ENCODE measurements around the gene SENP1. TPM values are rescaled to one million over a fixed set of nuclear protein-coding genes. Genes with fewer than 3 reads are reported as not detected.
"Not testable (repeated sequence)": the region's sequence is repeated elsewhere in the genome, so short reads cannot be mapped to it uniquely, and the experiment has no call there.

SENP1 gene
- total RNA-seq, 1 experiment from 2014 or later: 24.5 TPM

GRCh38 chr12:48125985-48126384, 20.1 kb upstream of the SENP1 start:
- Mint-ChIP-seq H3K27me3 (ENCODE audit: insufficient read depth, unreplicated experiment) (no peaks in the 10 kb centered on the region), H3K36me3 (ENCODE audit: insufficient read depth, unreplicated experiment) (peaks cover 82% of the 10 kb centered on the region), H3K4me1 (ENCODE audit: insufficient read depth, unreplicated experiment) (peaks cover 17% of the 10 kb centered on the region), H3K4me3 (ENCODE audit: unreplicated experiment) (no peak overlapping the region), H3K27ac (ENCODE audit: low read depth, unreplicated experiment) (no peak overlapping the region), H3K9me3 (ENCODE audit: unreplicated experiment) (no peaks in the 10 kb centered on the region)
- no TSS peak for BruUV-seq (replicated peaks)
- intact Hi-C loops (cut with micrococcal nuclease): no loop called here
- no peak for DNase-seq (ENCODE audit: unreplicated experiment)
- ChIA-PET CTCF (interaction anchor here (0.9 to 1.2 kb wide), 2 partner anchors 40 to 176 kb away, joined by 3 to 4 read pairs; no protein-coding TSS in a partner anchor), POLR2A (interaction anchor here (1.2 kb wide), 1 partner anchor 9 kb away, joined by 4 read pairs; no protein-coding TSS in a partner anchor)
- no peak for TF ChIP-seq CTCF (IDR thresholded peaks at IDR 0.05; ENCODE audit: unreplicated experiment)

DNA sequence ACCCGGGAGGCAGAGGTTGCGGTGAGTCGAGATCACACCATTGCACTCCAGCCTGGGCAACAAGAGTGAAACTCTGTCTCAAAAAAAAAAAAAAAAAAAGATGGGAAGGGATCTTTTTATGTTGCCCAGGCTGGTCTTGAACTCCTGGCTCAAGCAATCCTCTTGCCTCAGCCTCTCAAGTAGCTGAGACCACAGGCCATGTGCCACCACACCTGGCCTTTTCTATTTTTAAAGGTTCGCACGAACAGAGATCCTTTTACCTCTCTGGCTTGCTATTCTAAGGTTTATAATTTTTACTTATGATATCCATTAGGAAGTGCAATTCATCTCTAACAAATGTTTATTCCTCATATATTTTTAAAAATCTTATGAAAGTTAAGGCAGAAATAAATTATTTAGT, 19.7 kb upstream of the SENP1 start:
- H3K4me1 Mint-ChIP-seq (ENCODE audit: insufficient read depth, unreplicated experiment): peaks cover 18% of the 10 kb centered on the region
- intact Hi-C loops (cut with micrococcal nuclease): not testable (repeated sequence)
- CTCF ChIA-PET: interaction anchor here (0.6 to 0.9 kb wide), 2 partner anchors 176 to 226 kb away, joined by 3 read pairs; no protein-coding TSS in a partner anchor

DNA sequence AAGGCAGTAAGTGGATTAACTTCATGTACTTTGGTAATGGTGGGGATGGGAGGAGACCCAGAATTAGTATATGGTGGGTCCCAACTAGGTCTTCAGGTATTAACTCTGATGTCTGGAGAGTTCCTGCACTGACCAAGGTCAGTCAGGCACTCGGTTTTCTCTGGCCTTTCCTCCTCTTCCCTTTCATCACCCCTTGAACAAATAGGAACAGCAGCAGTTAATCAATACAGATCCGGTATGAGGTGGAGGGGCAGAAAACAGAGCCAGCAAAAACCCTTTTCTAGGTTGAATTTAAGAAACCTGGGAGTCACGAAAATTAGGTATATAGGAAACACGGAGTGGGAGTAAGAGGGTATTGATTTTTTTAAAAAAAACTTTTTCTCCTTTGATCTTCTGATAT, 17.3 kb upstream of the SENP1 start:
- no peak for TF ChIP-seq CTCF (IDR thresholded peaks at IDR 0.05; ENCODE audit: unreplicated experiment)
- ChIA-PET POLR2A (interaction anchor here (0.8 kb wide), 1 partner anchor 16 kb away, joined by 4 read pairs; no protein-coding TSS in a partner anchor), CTCF (no interaction called here)
- H3K36me3 Mint-ChIP-seq (ENCODE audit: insufficient read depth, unreplicated experiment): peaks cover 58% of the 10 kb centered on the region
- no peak overlapping the region for H3K27ac Mint-ChIP-seq (ENCODE audit: low read depth, unreplicated experiment)
- no TSS peak for BruUV-seq (replicated peaks)
- no peak overlapping the region for H3K4me3 Mint-ChIP-seq (ENCODE audit: unreplicated experiment)
- intact Hi-C loops (cut with micrococcal nuclease): no loop called here
- DNase-seq (ENCODE audit: unreplicated experiment): no peak
- H3K9me3 Mint-ChIP-seq (ENCODE audit: unreplicated experiment): no peaks in the 10 kb centered on the region
- peaks cover 26% of the 10 kb centered on the region for H3K4me1 Mint-ChIP-seq (ENCODE audit: insufficient read depth, unreplicated experiment)
- H3K27me3 Mint-ChIP-seq (ENCODE audit: insufficient read depth, unreplicated experiment): no peaks in the 10 kb centered on the region

More for the DNA sequence above, 19.7 kb upstream of the SENP1 start:
- not testable (repeated sequence) for H3K27ac Mint-ChIP-seq (ENCODE audit: low read depth, unreplicated experiment); H3K4me3 Mint-ChIP-seq (ENCODE audit: unreplicated experiment); H3K9me3 Mint-ChIP-seq (ENCODE audit: unreplicated experiment); DNase-seq (ENCODE audit: unreplicated experiment); BruUV-seq (replicated peaks); H3K27me3 Mint-ChIP-seq (ENCODE audit: insufficient read depth, unreplicated experiment)
- POLR2A ChIA-PET: interaction anchor here (1.2 kb wide), 1 partner anchor 10 kb away, joined by 4 read pairs; no protein-coding TSS in a partner anchor
- H3K36me3 Mint-ChIP-seq (ENCODE audit: insufficient read depth, unreplicated experiment): peaks cover 82% of the 10 kb centered on the region

DNA sequence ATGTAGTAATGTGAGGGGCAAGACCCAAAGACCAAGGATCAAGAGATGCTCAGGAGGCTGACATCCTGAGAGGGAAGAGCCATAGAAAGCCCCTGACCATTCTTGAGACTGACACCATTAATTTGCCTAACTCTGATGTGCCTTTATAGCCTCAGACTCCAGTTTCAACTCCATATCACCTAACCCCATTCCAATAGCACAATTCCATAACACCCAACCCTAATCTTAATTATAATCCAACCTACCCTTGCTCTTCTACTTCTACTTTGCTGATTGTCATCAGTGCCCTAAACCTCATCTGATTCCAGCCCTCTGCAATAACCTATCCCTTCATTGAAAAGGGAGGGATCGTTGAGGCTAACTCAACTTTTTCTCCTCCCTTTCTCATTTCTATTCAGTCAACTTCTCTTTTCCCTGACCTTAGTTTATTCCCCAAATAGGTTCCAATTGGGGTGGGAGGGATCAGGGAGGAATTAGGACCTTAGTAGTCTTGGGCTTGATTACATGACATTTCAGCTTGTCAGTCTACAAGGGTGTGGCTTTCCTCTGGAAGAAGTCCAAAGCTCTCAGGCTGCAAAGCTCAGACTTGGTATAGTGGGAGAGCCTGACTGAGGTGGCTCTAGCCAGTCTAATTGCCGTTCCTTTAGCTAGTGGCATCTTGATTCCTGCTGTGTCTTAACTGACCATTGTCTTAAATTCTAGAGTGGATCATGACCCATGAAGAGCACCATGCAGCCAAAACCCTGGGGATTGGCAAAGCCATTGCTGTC, 16.4 kb upstream of the SENP1 start:
- BruUV-seq (replicated peaks): no TSS peak
- peaks cover 49% of the 10 kb centered on the region for H3K36me3 Mint-ChIP-seq (ENCODE audit: insufficient read depth, unreplicated experiment)
- peaks cover 26% of the 10 kb centered on the region for H3K4me1 Mint-ChIP-seq (ENCODE audit: insufficient read depth, unreplicated experiment)
- H3K27me3 Mint-ChIP-seq (ENCODE audit: insufficient read depth, unreplicated experiment): peaks cover 2% of the 10 kb centered on the region
- peak; percentile 19 for DNase-seq (ENCODE audit: unreplicated experiment)
- H3K27ac Mint-ChIP-seq (ENCODE audit: low read depth, unreplicated experiment): no peak overlapping the region
- no peaks in the 10 kb centered on the region for H3K9me3 Mint-ChIP-seq (ENCODE audit: unreplicated experiment)
- ChIA-PET POLR2A (interaction anchor here (0.8 to 1.1 kb wide), 4 partner anchors 15 to 82 kb away, joined by 3 to 4 read pairs (median 3); partner anchors contain the start of gene SENP1), CTCF (no interaction called here)
- no peak for TF ChIP-seq CTCF (IDR thresholded peaks at IDR 0.05; ENCODE audit: unreplicated experiment)
- no peak overlapping the region for H3K4me3 Mint-ChIP-seq (ENCODE audit: unreplicated experiment)
- intact Hi-C loops (cut with micrococcal nuclease): no loop called here

Data from MCF 10A (cell line).